GM12878 (cell line): Measurements from ENCODE around the gene CCDC141. TPM values are rescaled to one million over a fixed set of nuclear protein-coding genes. Genes with fewer than 3 reads are reported as not detected.

Source experiments
- ATAC-seq: fragments of 200-7000 bp; cut with Tn5 transposase; 3 replicates; pipeline ENCODE4 v1.9.1; 2020; ENCODE audit warnings: mild to moderate bottlenecking, moderate library complexity
- BruUV-seq: library from RNA; stranded (reverse); fragments of 400-500 nt; replicated peaks from 2 replicates; lab custom pipeline; 2021; lab: Mats Ljungman, UMichigan
- CTCF ChIA-PET: fragments of 300-600 bp; sonication (Branson Sonifier 250); formaldehyde crosslinking; extraction: SDS; loops from one replicate; lab custom pipeline; 2021; ENCODE audit warnings: inconsistent platforms; lab: Yijun Ruan, JAX
- POLR2A ChIA-PET: fragments of 350-600 bp; formaldehyde crosslinking; extraction: SDS; loops from one replicate; lab custom pipeline; 2021; ENCODE audit warnings: inconsistent platforms; lab: Charles Lee
- RAD21 ChIA-PET: fragments of 300-600 bp; sonication (Branson Sonifier 250); formaldehyde crosslinking; loops from one replicate; lab custom pipeline; 2023; ENCODE audit warnings: antibody characterized with exemption; ENCODE audit not compliant: unreplicated experiment; lab: Charles Lee
- SMC1A ChIA-PET: fragments of 300-600 bp; sonication (Branson Sonifier 250); formaldehyde crosslinking; loops from one replicate; lab custom pipeline; 2023; ENCODE audit not compliant: unreplicated experiment, uncharacterized antibody; lab: Charles Lee
- DNase-seq: peaks from one replicate; pipeline ENCODE4 v3.0.0-alpha.2; 2011; ENCODE audit warnings: low read depth, low spot score
- FAIRE-seq: peaks from 3 replicates; lab custom pipeline; 2011; peaks lifted over from hg19 to GRCh38; lab: Jason Lieb, UNC
- H2AFZ ChIP-seq: 2 replicates; pipeline ENCODE4 v1.6.0; 2011; ENCODE audit warnings: low read depth, low read length, control low read depth; ENCODE audit not compliant: control insufficient read depth
- H3K27ac ChIP-seq: 2 replicates; pipeline ENCODE4 v1.5.1; 2011; ENCODE audit warnings: control low read depth; ENCODE audit not compliant: control insufficient read depth, insufficient read depth
- H3K27me3 ChIP-seq, 2 experiments: replicated peaks in 1 of 2; 2 replicates each; pipeline versions ENCODE4 v1.6.0 to v1.6.1; 2011; ENCODE audit warnings: low read length in 1 of 2; ENCODE audit not compliant: control insufficient read depth in 2 of 2, insufficient read depth in 2 of 2
- H3K36me3 ChIP-seq, 2 experiments: 2 replicates each; pipeline ENCODE4 v1.5.1; 2011; ENCODE audit warnings: low read length in 1 of 2; ENCODE audit not compliant: control insufficient read depth in 2 of 2, insufficient read depth in 2 of 2
- H3K4me1 ChIP-seq: 2 replicates; pipeline ENCODE4 v1.6.1; 2011; ENCODE audit warnings: mild to moderate bottlenecking, low read length, moderate library complexity, mixed read lengths; ENCODE audit not compliant: control insufficient read depth, insufficient read depth
- H3K4me2 ChIP-seq: 2 replicates; pipeline ENCODE4 v1.6.0; 2011; ENCODE audit warnings: control low read depth; ENCODE audit not compliant: control insufficient read depth, insufficient read depth
- H3K4me3 ChIP-seq: fragments of 200-600 bp; sonication (generic); 2 replicates; pipeline ENCODE4 v1.5.1; 2016
- H3K79me2 ChIP-seq: 2 replicates; pipeline ENCODE4 v1.6.0; 2011; ENCODE audit warnings: low read length; ENCODE audit not compliant: control insufficient read depth, insufficient read depth
- H3K9ac ChIP-seq: 2 replicates; pipeline ENCODE4 v1.8.0; 2011; ENCODE audit warnings: low read length, control low read depth, mixed read lengths; ENCODE audit not compliant: control insufficient read depth, insufficient read depth
- H3K9me3 ChIP-seq: replicated peaks from 3 replicates; pipeline ENCODE4 v1.5.1; 2011; ENCODE audit warnings: mild to moderate bottlenecking, low read length; ENCODE audit not compliant: control insufficient read depth, insufficient read depth
- H4K20me1 ChIP-seq: 2 replicates; pipeline ENCODE4 v1.6.0; 2011; ENCODE audit not compliant: control insufficient read depth, insufficient read depth
- BACH1 ChIP-seq: fragments of 450-650 bp; IDR thresholded peaks from 2 replicates; pipeline ENCODE4 v1.6.1; 2017; ENCODE audit warnings: mild to moderate bottlenecking, borderline replicate concordance
- BMI1 ChIP-seq: fragments of 450-650 bp; IDR thresholded peaks from 2 replicates; pipeline ENCODE4 v1.6.1; 2016; ENCODE audit warnings: mild to moderate bottlenecking, moderate library complexity, borderline replicate concordance
- CREM ChIP-seq: IDR thresholded peaks from 2 replicates; pipeline ENCODE4 v1.6.1; 2014; ENCODE audit warnings: antibody characterized with exemption, low read depth
- DPF2 ChIP-seq: fragments of 450-650 bp; IDR thresholded peaks from 2 replicates; pipeline ENCODE4 v1.6.1; 2017; ENCODE audit warnings: mild to moderate bottlenecking
- HDGF ChIP-seq: fragments of 450-650 bp; IDR thresholded peaks from 2 replicates; pipeline ENCODE4 v1.6.1; 2016; ENCODE audit warnings: antibody characterized with exemption
- RB1 ChIP-seq: fragments of 450-650 bp; formaldehyde crosslinking; IDR thresholded peaks from 2 replicates; pipeline ENCODE4 v1.6.1; 2017; ENCODE audit warnings: mild to moderate bottlenecking, borderline replicate concordance
- RELA ChIP-seq: fragments of 450-650 bp; IDR thresholded peaks from 2 replicates; pipeline ENCODE4 v1.8.0; 2014; ENCODE audit warnings: borderline replicate concordance; ENCODE audit not compliant: partially characterized antibody
- RUNX3 ChIP-seq: IDR thresholded peaks from 2 replicates; pipeline ENCODE4 v1.6.1; 2012; ENCODE audit warnings: low read length, inconsistent platforms
- SIN3A ChIP-seq: IDR thresholded peaks from 2 replicates; pipeline ENCODE4 v1.6.1; 2012; ENCODE audit warnings: low read depth, low read length, improper control_type of control experiment
- SUZ12 ChIP-seq: fragments of 200-600 bp; sonication (generic); IDR thresholded peaks from one replicate; pipeline ENCODE4 v1.6.1; 2018; ENCODE audit warnings: antibody characterized with exemption, mild to moderate bottlenecking; ENCODE audit not compliant: unreplicated experiment
- ZNF384 ChIP-seq: IDR thresholded peaks from 2 replicates; pipeline ENCODE4 v1.6.1; 2012; ENCODE audit warnings: low read depth, mild to moderate bottlenecking, low read length, improper control_type of control experiment, borderline replicate concordance
- WGBS: methylation state at CpG from one replicate; pipeline ENCODE4 v1.1.6; 2016; ENCODE audit warnings: low lambda C conversion rate; ENCODE audit not compliant: insufficient replicate concordance, insufficient coverage; ENCODE audit errors: missing lambda C conversion rate; 5-methylcytosine and 5-hydroxymethylcytosine counted together
- in situ Hi-C: fragments of 300-500 bp; cut with MboI; formaldehyde crosslinking; loops from 9 replicates; pipeline ENCODE4 v1.14.3; 2018; ENCODE audit warnings: mixed read lengths
- intact Hi-C: fragments of 100-400 bp; cut with micrococcal nuclease; formaldehyde crosslinking; loops from one replicate; pipeline ENCODE4 v1.14.2; 2022; ENCODE audit not compliant: unreplicated experiment
- polyA plus RNA-seq, 11 experiments: library from polyadenylated mRNA; depleted of rRNA in 4 of 11; unstranded in 6 of 11; stranded (reverse) in 5 of 11; fragments of >200 nt; fragmentation: Nextera tagmentation in 4 of 11; fragmentation: Illumina TruSeq in 1 of 11; extraction: Ambion mirVana in 4 of 11; extraction: Trizol in 1 of 11; gene quantifications; 1 replicate in 1 of 11; 2 replicates in 10 of 11; pipeline versions ENCODE4 v1.2.1 to v1.2.3, GENCODE V29; 2011 to 2016; ENCODE audit warnings: inconsistent platforms in 2 of 11, missing spikeins in 2 of 11, low read depth in 1 of 11
- total RNA-seq, 4 experiments: library from RNA; depleted of rRNA in 3 of 4; stranded (reverse); fragments of >200 nt in 3 of 4; fragmentation: Illumina TruSeq in 1 of 4; extraction: Trizol in 1 of 4; gene quantifications; 2 replicates each; pipeline versions ENCODE4 v1.2.1 to v1.2.3, GENCODE V29; 2013 to 2021
- TF ChIP-seq, protein P1 (sequence below): fragments of 450-650 bp; IDR thresholded peaks from 2 replicates; pipeline ENCODE4 v1.6.1; 2017; ENCODE audit warnings: mild to moderate bottlenecking, moderate library complexity
- TF ChIP-seq, protein P2 (sequence below): IDR thresholded peaks from 2 replicates; pipeline ENCODE4 v1.6.1; 2012; ENCODE audit warnings: mild to moderate bottlenecking, low read depth, low read length
- TF ChIP-seq, protein P3 (sequence below): fragments of 450-650 bp; IDR thresholded peaks from 2 replicates; pipeline ENCODE4 v1.6.1; 2016; ENCODE audit warnings: mild to moderate bottlenecking, moderate library complexity, borderline replicate concordance

The CCDC141 gene
- total and polyA plus RNA-seq, 10 of the 15 experiments (the other 5 are each of a cell fraction or from before 2014, with no cell fraction given) = 0.84 to 12.5 (median 3.6) TPM

DNA sequence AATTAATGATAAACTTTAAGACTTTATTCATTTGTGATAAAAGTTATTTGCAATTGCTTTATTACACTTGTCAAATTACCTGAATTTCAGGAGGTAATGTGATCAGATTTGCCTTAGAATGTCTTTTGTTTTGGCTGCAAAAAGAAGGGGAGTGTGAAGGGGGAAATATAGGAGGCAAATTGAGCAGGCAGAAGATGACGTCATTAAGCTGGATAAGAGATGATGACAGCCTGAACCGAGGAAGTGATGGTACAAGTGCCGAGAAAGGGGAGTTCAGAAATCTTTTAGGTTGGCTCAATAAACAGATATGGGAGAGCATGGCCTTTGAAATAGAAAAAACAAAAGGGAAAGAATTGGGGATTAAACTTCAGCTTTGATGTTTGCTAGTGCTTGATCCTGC lies 169.7 kb downstream of the CCDC141 start:
- Histone ChIP-seq H3K36me3 (no peaks in the 10 kb centered on the region), H3K9me3 (no peaks in the 10 kb centered on the region), H3K79me2 (no peaks in the 10 kb centered on the region), H3K27ac (no peak overlapping the region), H2AFZ (no peak overlapping the region), H3K4me1 (no peaks in the 10 kb centered on the region), H3K27me3 (no peaks in the 10 kb centered on the region), H3K4me2 (no peak overlapping the region), H4K20me1 (no peaks in the 10 kb centered on the region), H3K9ac (no peak overlapping the region), H3K4me3 (no peak overlapping the region)
- intact Hi-C loops = no loop called here
- ChIA-PET SMC1A (interaction anchor here (1.2 to 1.7 kb wide), 8 partner anchors 8 to 250 kb away, joined by 3 to 5 read pairs (median 3); no protein-coding TSS in a partner anchor), POLR2A (no interaction called here), RAD21 (interaction anchor here (1.8 to 2.0 kb wide), 2 partner anchors 10 to 118 kb away, joined by 5 to 9 read pairs; no protein-coding TSS in a partner anchor), CTCF (interaction anchor here (1.2 to 5.2 kb wide), 5 partner anchors 10 to 250 kb away, joined by 3 to 26 read pairs (median 4); no protein-coding TSS in a partner anchor)
- no TSS peak for BruUV-seq
- ATAC-seq (no peak), FAIRE-seq (no peak), DNase-seq (no peak)
- in situ Hi-C loops = no loop called here
- 62% methylated on average over 3 of the region's 3 CpGs for WGBS
- TF ChIP-seq CREM (no peak), ZNF384 (no peak), RELA (no peak), HDGF (no peak), RUNX3 (no peak), DPF2 (no peak), SIN3A (no peak), BACH1 (no peak), BMI1 (no peak), SUZ12 (no peak), RB1 (no peak)
- TF ChIP-seq, protein P1, sequence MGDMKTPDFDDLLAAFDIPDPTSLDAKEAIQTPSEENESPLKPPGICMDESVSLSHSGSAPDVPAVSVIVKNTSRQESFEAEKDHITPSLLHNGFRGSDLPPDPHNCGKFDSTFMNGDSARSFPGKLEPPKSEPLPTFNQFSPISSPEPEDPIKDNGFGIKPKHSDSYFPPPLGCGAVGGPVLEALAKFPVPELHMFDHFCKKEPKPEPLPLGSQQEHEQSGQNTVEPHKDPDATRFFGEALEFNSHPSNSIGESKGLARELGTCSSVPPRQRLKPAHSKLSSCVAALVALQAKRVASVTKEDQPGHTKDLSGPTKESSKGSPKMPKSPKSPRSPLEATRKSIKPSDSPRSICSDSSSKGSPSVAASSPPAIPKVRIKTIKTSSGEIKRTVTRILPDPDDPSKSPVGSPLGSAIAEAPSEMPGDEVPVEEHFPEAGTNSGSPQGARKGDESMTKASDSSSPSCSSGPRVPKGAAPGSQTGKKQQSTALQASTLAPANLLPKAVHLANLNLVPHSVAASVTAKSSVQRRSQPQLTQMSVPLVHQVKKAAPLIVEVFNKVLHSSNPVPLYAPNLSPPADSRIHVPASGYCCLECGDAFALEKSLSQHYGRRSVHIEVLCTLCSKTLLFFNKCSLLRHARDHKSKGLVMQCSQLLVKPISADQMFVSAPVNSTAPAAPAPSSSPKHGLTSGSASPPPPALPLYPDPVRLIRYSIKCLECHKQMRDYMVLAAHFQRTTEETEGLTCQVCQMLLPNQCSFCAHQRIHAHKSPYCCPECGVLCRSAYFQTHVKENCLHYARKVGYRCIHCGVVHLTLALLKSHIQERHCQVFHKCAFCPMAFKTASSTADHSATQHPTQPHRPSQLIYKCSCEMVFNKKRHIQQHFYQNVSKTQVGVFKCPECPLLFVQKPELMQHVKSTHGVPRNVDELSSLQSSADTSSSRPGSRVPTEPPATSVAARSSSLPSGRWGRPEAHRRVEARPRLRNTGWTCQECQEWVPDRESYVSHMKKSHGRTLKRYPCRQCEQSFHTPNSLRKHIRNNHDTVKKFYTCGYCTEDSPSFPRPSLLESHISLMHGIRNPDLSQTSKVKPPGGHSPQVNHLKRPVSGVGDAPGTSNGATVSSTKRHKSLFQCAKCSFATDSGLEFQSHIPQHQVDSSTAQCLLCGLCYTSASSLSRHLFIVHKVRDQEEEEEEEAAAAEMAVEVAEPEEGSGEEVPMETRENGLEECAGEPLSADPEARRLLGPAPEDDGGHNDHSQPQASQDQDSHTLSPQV = no peak
- TF ChIP-seq, protein P2, sequence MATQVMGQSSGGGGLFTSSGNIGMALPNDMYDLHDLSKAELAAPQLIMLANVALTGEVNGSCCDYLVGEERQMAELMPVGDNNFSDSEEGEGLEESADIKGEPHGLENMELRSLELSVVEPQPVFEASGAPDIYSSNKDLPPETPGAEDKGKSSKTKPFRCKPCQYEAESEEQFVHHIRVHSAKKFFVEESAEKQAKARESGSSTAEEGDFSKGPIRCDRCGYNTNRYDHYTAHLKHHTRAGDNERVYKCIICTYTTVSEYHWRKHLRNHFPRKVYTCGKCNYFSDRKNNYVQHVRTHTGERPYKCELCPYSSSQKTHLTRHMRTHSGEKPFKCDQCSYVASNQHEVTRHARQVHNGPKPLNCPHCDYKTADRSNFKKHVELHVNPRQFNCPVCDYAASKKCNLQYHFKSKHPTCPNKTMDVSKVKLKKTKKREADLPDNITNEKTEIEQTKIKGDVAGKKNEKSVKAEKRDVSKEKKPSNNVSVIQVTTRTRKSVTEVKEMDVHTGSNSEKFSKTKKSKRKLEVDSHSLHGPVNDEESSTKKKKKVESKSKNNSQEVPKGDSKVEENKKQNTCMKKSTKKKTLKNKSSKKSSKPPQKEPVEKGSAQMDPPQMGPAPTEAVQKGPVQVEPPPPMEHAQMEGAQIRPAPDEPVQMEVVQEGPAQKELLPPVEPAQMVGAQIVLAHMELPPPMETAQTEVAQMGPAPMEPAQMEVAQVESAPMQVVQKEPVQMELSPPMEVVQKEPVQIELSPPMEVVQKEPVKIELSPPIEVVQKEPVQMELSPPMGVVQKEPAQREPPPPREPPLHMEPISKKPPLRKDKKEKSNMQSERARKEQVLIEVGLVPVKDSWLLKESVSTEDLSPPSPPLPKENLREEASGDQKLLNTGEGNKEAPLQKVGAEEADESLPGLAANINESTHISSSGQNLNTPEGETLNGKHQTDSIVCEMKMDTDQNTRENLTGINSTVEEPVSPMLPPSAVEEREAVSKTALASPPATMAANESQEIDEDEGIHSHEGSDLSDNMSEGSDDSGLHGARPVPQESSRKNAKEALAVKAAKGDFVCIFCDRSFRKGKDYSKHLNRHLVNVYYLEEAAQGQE = no peak
- TF ChIP-seq, protein P3, sequence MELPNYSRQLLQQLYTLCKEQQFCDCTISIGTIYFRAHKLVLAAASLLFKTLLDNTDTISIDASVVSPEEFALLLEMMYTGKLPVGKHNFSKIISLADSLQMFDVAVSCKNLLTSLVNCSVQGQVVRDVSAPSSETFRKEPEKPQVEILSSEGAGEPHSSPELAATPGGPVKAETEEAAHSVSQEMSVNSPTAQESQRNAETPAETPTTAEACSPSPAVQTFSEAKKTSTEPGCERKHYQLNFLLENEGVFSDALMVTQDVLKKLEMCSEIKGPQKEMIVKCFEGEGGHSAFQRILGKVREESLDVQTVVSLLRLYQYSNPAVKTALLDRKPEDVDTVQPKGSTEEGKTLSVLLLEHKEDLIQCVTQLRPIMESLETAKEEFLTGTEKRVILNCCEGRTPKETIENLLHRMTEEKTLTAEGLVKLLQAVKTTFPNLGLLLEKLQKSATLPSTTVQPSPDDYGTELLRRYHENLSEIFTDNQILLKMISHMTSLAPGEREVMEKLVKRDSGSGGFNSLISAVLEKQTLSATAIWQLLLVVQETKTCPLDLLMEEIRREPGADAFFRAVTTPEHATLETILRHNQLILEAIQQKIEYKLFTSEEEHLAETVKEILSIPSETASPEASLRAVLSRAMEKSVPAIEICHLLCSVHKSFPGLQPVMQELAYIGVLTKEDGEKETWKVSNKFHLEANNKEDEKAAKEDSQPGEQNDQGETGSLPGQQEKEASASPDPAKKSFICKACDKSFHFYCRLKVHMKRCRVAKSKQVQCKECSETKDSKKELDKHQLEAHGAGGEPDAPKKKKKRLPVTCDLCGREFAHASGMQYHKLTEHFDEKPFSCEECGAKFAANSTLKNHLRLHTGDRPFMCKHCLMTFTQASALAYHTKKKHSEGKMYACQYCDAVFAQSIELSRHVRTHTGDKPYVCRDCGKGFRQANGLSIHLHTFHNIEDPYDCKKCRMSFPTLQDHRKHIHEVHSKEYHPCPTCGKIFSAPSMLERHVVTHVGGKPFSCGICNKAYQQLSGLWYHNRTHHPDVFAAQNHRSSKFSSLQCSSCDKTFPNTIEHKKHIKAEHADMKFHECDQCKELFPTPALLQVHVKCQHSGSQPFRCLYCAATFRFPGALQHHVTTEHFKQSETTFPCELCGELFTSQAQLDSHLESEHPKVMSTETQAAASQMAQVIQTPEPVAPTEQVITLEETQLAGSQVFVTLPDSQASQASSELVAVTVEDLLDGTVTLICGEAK = no peak
